ENCODE measurements around the gene SETDB1. TPM values are rescaled to one million over a fixed set of nuclear protein-coding genes. Genes with fewer than 3 reads are reported as not detected.
A peak's percentile ranks its signal among the peaks of the same experiment; 100 is the strongest.

Gene SETDB1
- total and polyA plus RNA-seq, 3 donors from 2014 or later: 85.9 to 90.6 (median 89.5) TPM

- no peak for TF ChIP-seq CTCF (IDR thresholded peaks at IDR 0.05)
- TF ChIP-seq POLR2A (IDR thresholded peaks at IDR 0.05): no peak
- Histone ChIP-seq H3K9me3 (no peaks in the 10 kb centered on the region), H3K27ac (no peak overlapping the region), H3K27me3 (no peaks in the 10 kb centered on the region), H3K36me3 (ENCODE audit: low read depth, missing control alignments) (no peaks in the 10 kb centered on the region), H3K4me3 (no peak overlapping the region), H3K4me1 (peaks cover 33% of the 10 kb centered on the region)
- no peak for DNase-seq
- WGBS, 2 donors: 94 to 100% methylated on average over 4 of the region's 4 CpGs
- intact Hi-C loops (cut with DNase I; ENCODE audit: low total_unique reads): no loop called here
Measured at GRCh38 chr1:150968491-150968890, 42.3 kb downstream of the SETDB1 start.

GRCh38 chr1:150969626-150970025 is 43.5 kb downstream of the SETDB1 start:
- TF ChIP-seq POLR2A (IDR thresholded peaks at IDR 0.05) (no peak), CTCF (IDR thresholded peaks at IDR 0.05) (no peak)
- Histone ChIP-seq H3K4me3 (no peak overlapping the region), H3K4me1 (peaks cover 34% of the 10 kb centered on the region), H3K27me3 (no peaks in the 10 kb centered on the region), H3K9me3 (no peaks in the 10 kb centered on the region), H3K27ac (no peak overlapping the region), H3K36me3 (ENCODE audit: low read depth, missing control alignments) (no peaks in the 10 kb centered on the region)
- intact Hi-C loops (cut with DNase I; ENCODE audit: low total_unique reads): no loop called here
- DNase-seq: no peak
- 74 to 79% methylated on average over 3 of the region's 3 CpGs for WGBS, 2 donors

- no peaks in the 10 kb centered on the region for H3K27me3 ChIP-seq
- peak; percentile 78 for DNase-seq
- no peaks in the 10 kb centered on the region for H3K9me3 ChIP-seq
- H3K36me3 ChIP-seq (ENCODE audit: low read depth, missing control alignments): no peaks in the 10 kb centered on the region
- intact Hi-C loops (cut with DNase I; ENCODE audit: low total_unique reads): no loop called here
- H3K27ac ChIP-seq: peak overlapping the region; percentile 32 to 93
- TF ChIP-seq POLR2A (IDR thresholded peaks at IDR 0.05) (no peak), CTCF (IDR thresholded peaks at IDR 0.05) (no peak)
- H3K4me3 ChIP-seq: no peak overlapping the region
- WGBS, 2 donors: 51 to 58% methylated on average over 11 of the region's 11 CpGs
- peaks cover 34% of the 10 kb centered on the region for H3K4me1 ChIP-seq
Measured at GRCh38 chr1:150970808-150971582, 44.8 kb downstream of the SETDB1 start.

- WGBS, 2 donors: 58 to 62% methylated on average over 5 to 6 of the region's 6 CpGs
- Histone ChIP-seq H3K4me3 (no peak overlapping the region), H3K9me3 (no peaks in the 10 kb centered on the region), H3K4me1 (peaks cover 34% of the 10 kb centered on the region), H3K27ac (peak overlapping the region; percentile 32 to 93), H3K27me3 (no peaks in the 10 kb centered on the region), H3K36me3 (ENCODE audit: low read depth, missing control alignments) (no peaks in the 10 kb centered on the region)
- intact Hi-C loops (cut with DNase I; ENCODE audit: low total_unique reads): no loop called here
- TF ChIP-seq CTCF (IDR thresholded peaks at IDR 0.05) (no peak), POLR2A (IDR thresholded peaks at IDR 0.05) (no peak)
- no peak for DNase-seq
Measured at GRCh38 chr1:150971583-150972416, 45.6 kb downstream of the SETDB1 start.
